NT2/D1 (cell line): ENCODE data around the gene SLC28A1.
A peak's percentile ranks its signal among the peaks of the same experiment; 100 is the strongest.
"Not testable (repeated sequence)": the region's sequence is repeated elsewhere in the genome, so short reads cannot be mapped to it uniquely, and the experiment has no call there.

Experiments
- DNase-seq: peaks from one replicate; pipeline ENCODE4 v3.0.0-alpha.2; 2011; ENCODE audit warnings: low read depth, low spot score
- H3K27me3 ChIP-seq: 2 replicates; pipeline ENCODE4 v1.6.0; 2011; ENCODE audit warnings: mild to moderate bottlenecking; ENCODE audit not compliant: insufficient read length, insufficient read depth
- H3K36me3 ChIP-seq: 2 replicates; pipeline ENCODE4 v1.6.1; 2011; ENCODE audit warnings: mild to moderate bottlenecking, low read length, mixed read lengths; ENCODE audit not compliant: insufficient read depth, insufficient read length
- H3K4me1 ChIP-seq: 2 replicates; pipeline ENCODE4 v1.5.1; 2011; ENCODE audit not compliant: insufficient read depth, insufficient read length
- H3K4me3 ChIP-seq: 2 replicates; pipeline ENCODE4 v1.5.1; 2011; ENCODE audit warnings: low read depth; ENCODE audit not compliant: insufficient read length
- H3K9ac ChIP-seq: 2 replicates; pipeline ENCODE4 v1.6.0; 2011; ENCODE audit warnings: low read depth; ENCODE audit not compliant: insufficient read length
- H3K9me3 ChIP-seq: 2 replicates; pipeline ENCODE4 v1.5.1; 2011; ENCODE audit warnings: mild to moderate bottlenecking, low read length; ENCODE audit not compliant: insufficient read depth
- SUZ12 ChIP-seq: IDR thresholded peaks from 2 replicates; pipeline ENCODE4 v1.6.1; 2011; ENCODE audit not compliant: insufficient read length, insufficient read depth; ENCODE audit errors: extremely low read depth
- YY1 ChIP-seq: IDR thresholded peaks from 2 replicates; pipeline ENCODE4 v1.6.1; 2011; ENCODE audit not compliant: insufficient read length, insufficient read depth
- ZNF274 ChIP-seq: IDR thresholded peaks from 2 replicates; pipeline ENCODE4 v1.6.1; 2011; ENCODE audit warnings: mild to moderate bottlenecking, low read depth, low read length

SLC28A1 gene

DNA sequence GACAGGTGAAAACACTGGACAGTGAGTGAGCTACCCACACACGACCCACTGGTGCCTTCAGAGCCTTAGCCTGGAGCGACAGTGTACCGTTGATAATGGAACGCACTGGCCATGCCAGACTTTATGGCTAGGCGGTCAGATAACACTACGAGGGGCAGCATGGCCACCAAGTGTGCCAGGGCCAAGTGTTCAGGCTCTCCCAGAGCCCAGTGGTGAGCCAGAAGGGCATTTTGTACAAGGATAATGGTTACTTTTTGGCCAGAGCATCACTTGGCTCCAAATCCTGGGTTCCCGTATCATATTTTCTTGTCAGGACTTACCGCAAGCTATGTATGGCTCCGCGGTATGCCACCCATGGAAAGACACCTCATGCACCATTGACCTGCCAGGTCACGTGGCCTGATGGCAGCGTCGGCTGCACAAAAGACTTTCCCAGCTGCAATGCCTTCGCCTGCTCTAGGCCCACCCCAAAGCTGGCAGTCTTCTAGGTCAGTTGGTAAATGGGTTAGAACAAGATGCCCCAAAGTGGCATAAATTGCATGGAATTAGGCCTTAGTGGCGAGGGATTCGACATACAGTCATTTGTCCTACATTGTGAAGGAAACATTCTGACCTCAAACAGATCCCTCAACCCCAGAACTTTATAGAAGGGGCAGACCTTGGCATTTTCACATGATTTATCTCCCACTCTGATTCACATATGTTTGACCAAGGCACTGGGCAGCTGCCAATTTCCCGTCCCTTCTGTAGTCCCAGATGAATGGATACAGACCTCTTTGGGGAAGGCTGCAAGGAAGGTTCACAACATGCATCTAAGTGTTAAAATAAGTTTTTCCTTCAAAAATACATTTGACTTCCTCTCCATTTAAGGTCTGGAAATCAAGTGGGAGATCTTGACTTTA is 12.2 kb upstream of the SLC28A1 start:
- no peaks in the 10 kb centered on the region for H3K27me3 ChIP-seq
- no peak overlapping the region for H3K4me3 ChIP-seq
- peaks cover 41% of the 10 kb centered on the region for H3K36me3 ChIP-seq
- no peak for DNase-seq
- no peaks in the 10 kb centered on the region for H3K9me3 ChIP-seq
- no peak overlapping the region for H3K9ac ChIP-seq
- no peaks in the 10 kb centered on the region for H3K4me1 ChIP-seq
- no peak for TF ChIP-seq ZNF274
- no peak for TF ChIP-seq SUZ12
- no peak for TF ChIP-seq YY1

DNA sequence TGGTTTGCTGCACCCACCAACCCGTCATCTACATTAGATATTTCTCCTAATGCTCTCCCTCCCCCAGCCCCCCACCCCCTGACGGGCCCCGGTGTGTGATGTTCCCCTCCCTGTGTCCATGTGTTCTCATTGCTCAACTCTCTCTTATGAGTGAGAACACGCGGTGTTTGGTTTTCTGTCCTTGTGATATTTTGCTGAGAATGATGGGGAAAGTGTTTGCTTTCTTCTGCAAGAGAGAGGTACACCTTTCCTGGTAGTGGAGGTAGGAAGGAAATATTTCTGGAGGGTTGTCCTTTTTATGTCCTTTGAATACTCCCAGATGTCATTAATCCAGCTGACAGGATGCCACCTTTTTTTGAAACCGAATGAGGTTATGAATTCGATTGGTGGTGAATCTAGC is 10.5 kb upstream of the SLC28A1 start:
- DNase-seq, result no peak
- H3K4me3 ChIP-seq, result no peak overlapping the region
- H3K9me3 ChIP-seq, result no peaks in the 10 kb centered on the region
- peaks cover 24% of the 10 kb centered on the region for H3K36me3 ChIP-seq
- peaks cover 2% of the 10 kb centered on the region for H3K4me1 ChIP-seq
- no peak for TF ChIP-seq ZNF274
- TF ChIP-seq SUZ12, result no peak
- no peak for TF ChIP-seq YY1
- H3K27me3 ChIP-seq, result no peaks in the 10 kb centered on the region
- H3K9ac ChIP-seq, result no peak overlapping the region

GRCh38 chr15:84874981-84875699 is 9.3 kb upstream of the SLC28A1 start:
- no peak for TF ChIP-seq YY1
- TF ChIP-seq ZNF274, result no peak
- Histone ChIP-seq H3K9me3 (no peaks in the 10 kb centered on the region), H3K9ac (no peak overlapping the region), H3K4me1 (peaks cover 2% of the 10 kb centered on the region), H3K36me3 (peaks cover 12% of the 10 kb centered on the region), H3K27me3 (no peaks in the 10 kb centered on the region), H3K4me3 (no peak overlapping the region)
- DNase-seq, result no peak

GRCh38 chr15:84876269-84876668 is 8.2 kb upstream of the SLC28A1 start:
- Histone ChIP-seq H3K9ac (no peak overlapping the region), H3K9me3 (no peaks in the 10 kb centered on the region), H3K4me1 (peaks cover 5% of the 10 kb centered on the region), H3K4me3 (no peak overlapping the region), H3K36me3 (peaks cover 3% of the 10 kb centered on the region), H3K27me3 (no peaks in the 10 kb centered on the region)
- no peak for TF ChIP-seq ZNF274
- TF ChIP-seq SUZ12, result no peak
- no peak for TF ChIP-seq YY1
- no peak for DNase-seq

GRCh38 chr15:84877701-84878100 is 6.8 kb upstream of the SLC28A1 start:
- not testable (repeated sequence) for H3K27me3 ChIP-seq, H3K4me3 ChIP-seq, H3K4me1 ChIP-seq, H3K9me3 ChIP-seq, DNase-seq, H3K9ac ChIP-seq, H3K36me3 ChIP-seq

- no peak overlapping the region for H3K9ac ChIP-seq
- H3K36me3 ChIP-seq, result no peaks in the 10 kb centered on the region
- no peaks in the 10 kb centered on the region for H3K9me3 ChIP-seq
- TF ChIP-seq YY1 (no peak), SUZ12 (no peak), ZNF274 (no peak)
- no peaks in the 10 kb centered on the region for H3K27me3 ChIP-seq
- DNase-seq, result peak; percentile 55
- H3K4me3 ChIP-seq, result no peak overlapping the region
- H3K4me1 ChIP-seq, result peaks cover 5% of the 10 kb centered on the region
Observed at GRCh38 chr15:84878504-84878903, 6.0 kb upstream of the SLC28A1 start.

- DNase-seq, result no peak
- Histone ChIP-seq H3K9me3 (no peaks in the 10 kb centered on the region), H3K4me1 (peaks cover 5% of the 10 kb centered on the region), H3K36me3 (no peaks in the 10 kb centered on the region), H3K27me3 (no peaks in the 10 kb centered on the region), H3K9ac (no peak overlapping the region), H3K4me3 (no peak overlapping the region)
- TF ChIP-seq ZNF274, result no peak
- TF ChIP-seq SUZ12, result no peak
- TF ChIP-seq YY1, result no peak
Observed at GRCh38 chr15:84879088-84879780, 5.2 kb upstream of the SLC28A1 start.
